VCaP (cell line): ENCODE results near the gene TANGO2.

Experiments used
- H3K27ac ChIP-seq: fragments of 450-650 bp; 2 replicates; pipeline ENCODE4 v1.5.1; 2017
- CTCF ChIP-seq: fragments of 450-650 bp; conservative IDR thresholded peaks from 2 replicates; pipeline ENCODE4 v1.5.1; 2017; ENCODE audit warnings: mild to moderate bottlenecking, moderate library complexity

Gene TANGO2

GRCh38 chr22:19974935-19975706 is 45.8 kb upstream of the TANGO2 start:
- peak overlapping the region; percentile 19 for H3K27ac ChIP-seq
- no peak for TF ChIP-seq CTCF

- no peak for TF ChIP-seq CTCF
- peak overlapping the region; percentile 19; the same call in 1 of the 2 replicates for H3K27ac ChIP-seq
Observed at GRCh38 chr22:19975707-19976035, 45.2 kb upstream of the TANGO2 start.

GRCh38 chr22:19976671-19977070 is 44.2 kb upstream of the TANGO2 start:
- no peak overlapping the region for H3K27ac ChIP-seq
- TF ChIP-seq CTCF: no peak

DNA sequence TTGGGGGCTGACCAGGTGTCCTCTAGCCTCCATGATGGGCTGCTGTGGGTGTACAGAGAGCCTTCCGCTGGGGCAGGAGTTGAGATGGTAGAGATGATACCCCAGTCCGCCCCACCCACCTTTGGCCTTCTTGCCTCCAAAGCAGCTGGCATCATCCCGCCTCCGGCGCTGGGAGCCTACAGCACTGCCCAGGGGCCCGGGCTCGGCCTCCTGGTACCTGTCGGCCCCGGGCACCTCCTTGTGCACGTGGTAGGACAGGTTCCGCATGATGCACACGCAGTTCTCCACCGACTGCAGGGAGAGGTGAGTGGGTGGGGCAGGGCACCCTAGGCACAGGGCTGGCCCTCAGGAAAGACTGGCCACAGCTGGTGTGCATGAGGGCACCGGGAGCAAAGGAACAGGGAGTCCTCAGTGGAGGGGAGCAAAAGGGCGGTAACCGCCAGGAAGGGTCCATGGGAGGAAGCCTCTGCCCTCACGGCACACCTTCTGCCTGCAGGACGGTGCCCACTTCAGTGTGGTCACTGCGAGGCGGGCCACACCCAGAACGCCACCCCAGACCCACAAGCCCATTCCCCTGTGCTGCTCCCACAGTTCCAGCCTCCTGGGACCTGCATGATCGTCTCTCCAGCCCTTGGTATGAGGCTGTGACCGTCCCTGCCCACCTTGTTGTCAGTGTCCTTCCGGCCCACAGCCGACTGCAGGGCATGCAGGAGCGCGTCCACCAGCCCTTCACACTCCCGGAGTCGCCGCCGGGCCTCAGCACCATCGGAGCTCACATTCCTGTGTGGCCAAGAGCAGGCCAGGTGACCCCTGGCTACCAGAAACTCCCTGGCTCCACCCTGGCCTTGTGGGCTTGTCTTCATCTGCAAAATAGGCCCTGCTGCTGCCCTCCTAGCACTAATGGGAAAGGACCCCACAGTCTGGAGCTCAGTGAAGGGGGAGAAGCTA is 43.3 kb upstream of the TANGO2 start:
- H3K27ac ChIP-seq: no peak overlapping the region
- no peak for TF ChIP-seq CTCF

DNA sequence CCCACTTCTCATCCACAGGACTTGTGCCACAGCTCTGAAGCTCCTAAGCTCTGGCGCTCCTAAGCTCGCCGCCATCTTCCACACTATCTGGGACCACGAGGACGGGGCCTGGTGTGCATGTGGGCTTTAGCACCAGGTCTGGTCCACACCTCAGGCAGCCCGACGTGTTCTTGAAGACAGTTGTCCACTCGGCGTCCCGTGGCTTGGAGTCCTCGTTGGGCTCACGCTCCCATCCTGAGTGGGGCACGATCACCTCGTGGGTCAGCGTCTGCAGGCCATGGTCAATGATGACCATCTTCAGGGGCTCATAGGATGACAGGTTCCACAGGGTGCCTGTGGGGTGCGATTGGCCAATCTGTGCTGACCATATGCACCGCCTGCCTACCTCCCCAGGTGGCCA is 42.2 kb upstream of the TANGO2 start:
- no peak for TF ChIP-seq CTCF
- no peak overlapping the region for H3K27ac ChIP-seq

DNA sequence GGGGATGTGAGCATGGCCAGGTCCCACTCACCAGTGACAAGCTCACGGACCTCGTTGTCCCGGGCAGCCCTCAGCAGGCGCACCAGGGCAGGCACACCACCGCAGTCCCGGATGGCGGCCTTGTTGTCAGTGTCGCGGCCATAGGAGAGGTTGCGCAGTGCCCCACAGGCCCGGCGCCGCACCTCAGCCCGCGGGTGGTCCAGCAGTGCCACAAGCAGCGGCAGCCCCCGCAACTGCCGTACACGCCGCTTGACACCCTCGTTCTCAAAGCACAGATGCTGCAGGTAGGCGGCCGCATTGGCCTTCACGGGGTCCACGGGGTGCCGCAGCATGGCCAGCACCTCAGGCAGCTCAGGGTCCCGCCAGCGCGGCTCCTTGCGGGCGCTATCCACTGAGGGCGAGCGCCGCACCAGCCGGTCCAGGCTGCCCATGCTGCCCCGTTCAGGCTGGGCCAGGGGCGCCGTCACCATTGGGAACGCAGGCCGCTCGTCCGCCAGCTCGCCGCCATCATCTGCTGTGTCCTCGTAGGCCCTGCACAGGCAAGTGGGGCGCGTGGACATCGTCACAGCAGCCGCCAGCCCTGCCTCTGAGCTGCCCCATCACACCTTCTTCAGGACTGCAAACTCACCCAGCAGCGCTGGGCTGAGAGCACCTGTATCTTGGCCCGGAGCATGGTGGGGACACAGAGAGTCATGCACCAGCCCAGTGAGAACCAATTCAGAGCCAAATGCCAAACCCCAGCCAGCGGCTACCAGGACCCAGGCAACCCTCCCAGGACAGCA is 41.0 kb upstream of the TANGO2 start:
- no peak for TF ChIP-seq CTCF
- no peak overlapping the region for H3K27ac ChIP-seq

DNA sequence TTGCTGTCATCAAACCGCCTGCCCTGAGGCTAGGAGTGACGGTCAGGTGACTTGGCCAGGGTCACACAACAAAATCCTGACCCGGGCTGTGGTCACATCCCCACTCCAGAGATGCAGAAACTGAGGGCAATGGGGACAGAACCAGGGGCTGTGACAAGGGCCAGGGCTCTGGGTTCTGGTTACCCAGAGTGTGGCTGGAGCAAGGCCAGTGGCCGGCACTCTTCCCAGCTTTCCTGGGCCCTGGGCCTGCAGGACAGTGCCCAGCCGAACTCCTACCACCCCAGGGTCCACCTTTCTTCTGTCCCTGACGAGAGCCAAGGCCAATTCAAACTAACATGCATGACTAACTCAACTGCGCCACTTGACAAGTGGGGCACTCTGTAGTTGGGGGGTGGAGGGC is 40.1 kb upstream of the TANGO2 start:
- no peak overlapping the region for H3K27ac ChIP-seq
- TF ChIP-seq CTCF: no peak
